ENCODE results near the gene XRN2.

- TF ChIP-seq CTCF (IDR thresholded peaks at IDR 0.05) (no peak), EZH2 (IDR thresholded peaks at IDR 0.05; ENCODE audit: borderline replicate concordance, insufficient read depth, low read depth, low read length, poor library complexity, severe bottlenecking) (no peak)
Measured at GRCh38 chr20:21315138-21315537, 12.0 kb downstream of the XRN2 start.
